NCI-H187 (cell line): ENCODE measurements around the gene TMPRSS11A.

Experiments
- DNase-seq, 2 experiments: peaks; one replicate each; lab custom pipeline; 2025; lab: John Stamatoyannopoulos, UW

Gene TMPRSS11A, protein sequence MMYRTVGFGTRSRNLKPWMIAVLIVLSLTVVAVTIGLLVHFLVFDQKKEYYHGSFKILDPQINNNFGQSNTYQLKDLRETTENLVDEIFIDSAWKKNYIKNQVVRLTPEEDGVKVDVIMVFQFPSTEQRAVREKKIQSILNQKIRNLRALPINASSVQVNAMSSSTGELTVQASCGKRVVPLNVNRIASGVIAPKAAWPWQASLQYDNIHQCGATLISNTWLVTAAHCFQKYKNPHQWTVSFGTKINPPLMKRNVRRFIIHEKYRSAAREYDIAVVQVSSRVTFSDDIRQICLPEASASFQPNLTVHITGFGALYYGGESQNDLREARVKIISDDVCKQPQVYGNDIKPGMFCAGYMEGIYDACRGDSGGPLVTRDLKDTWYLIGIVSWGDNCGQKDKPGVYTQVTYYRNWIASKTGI

DNA sequence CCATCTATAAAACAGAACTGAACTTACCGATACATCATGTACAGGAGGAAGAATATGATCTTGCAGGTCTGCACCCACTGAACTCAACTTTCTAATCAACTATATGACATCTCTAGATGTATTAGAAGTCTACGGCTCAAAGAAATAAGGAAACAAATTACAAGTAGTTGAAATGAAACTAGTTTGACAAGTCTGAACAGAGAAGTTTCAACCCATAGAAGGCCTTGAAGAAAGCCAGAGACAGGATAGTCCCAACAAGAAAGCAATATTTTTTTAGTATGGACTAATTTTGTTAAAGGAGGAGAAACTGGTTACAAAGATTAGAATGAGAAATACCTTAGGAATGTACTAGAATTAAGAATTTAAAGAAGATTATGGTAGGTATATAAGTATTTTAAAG lies at the start of gene TMPRSS11A:
Gene TMPRSS11A (minus strand): TSS at position 138 of the 400 bp plus-strand sequence. CDS start 100 bp downstream, at position 38.
- no peak for DNase-seq

- no peak for DNase-seq
These were observed 48.4 kb upstream of the TMPRSS11A start for GRCh38 chr4:68011684-68012083.

GRCh38 chr4:68002906-68003305 lies 39.6 kb upstream of the TMPRSS11A start:
- no peak for DNase-seq

GRCh38 chr4:67996127-67996526 lies 32.8 kb upstream of the TMPRSS11A start:
- DNase-seq, result no peak

DNA sequence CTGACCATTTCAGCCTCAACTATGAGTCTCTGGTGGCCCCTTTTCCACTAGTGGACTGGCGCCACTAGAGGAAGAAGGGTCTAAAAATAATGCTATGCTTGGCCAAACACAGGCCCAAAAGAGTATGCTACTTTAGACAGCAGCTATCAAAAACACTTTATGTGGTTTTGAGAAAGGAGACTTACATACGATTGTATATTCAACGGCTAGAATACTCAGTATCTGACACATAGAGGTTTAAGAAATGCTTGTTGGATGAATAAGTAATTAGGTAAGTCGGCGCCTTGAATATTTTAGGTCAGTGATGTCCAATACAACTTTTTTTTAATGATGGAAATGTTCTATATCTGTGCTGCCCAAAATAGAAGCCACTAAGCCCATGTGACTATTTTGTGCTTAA lies 25.7 kb upstream of the TMPRSS11A start:
- DNase-seq, result no peak

DNA sequence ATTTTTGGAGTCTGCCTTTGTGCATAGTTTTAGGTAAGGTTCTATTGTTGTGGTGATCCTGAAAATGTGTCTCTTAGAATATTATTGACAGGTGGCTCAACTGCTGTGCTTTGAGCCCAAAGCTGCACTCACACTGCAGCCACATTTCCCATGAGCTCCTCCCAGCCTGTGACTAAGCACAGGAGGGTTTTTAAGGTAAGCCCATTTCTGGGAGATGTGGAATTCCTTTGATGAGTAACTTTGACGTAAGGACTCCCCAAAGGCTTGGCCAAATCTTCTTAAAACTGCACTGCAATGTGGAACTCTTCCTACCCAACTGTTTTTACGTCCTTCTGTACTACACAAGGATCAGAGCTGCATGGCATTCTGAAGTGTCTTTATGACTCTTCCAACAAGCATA lies 20.0 kb upstream of the TMPRSS11A start:
- no peak for DNase-seq

DNA sequence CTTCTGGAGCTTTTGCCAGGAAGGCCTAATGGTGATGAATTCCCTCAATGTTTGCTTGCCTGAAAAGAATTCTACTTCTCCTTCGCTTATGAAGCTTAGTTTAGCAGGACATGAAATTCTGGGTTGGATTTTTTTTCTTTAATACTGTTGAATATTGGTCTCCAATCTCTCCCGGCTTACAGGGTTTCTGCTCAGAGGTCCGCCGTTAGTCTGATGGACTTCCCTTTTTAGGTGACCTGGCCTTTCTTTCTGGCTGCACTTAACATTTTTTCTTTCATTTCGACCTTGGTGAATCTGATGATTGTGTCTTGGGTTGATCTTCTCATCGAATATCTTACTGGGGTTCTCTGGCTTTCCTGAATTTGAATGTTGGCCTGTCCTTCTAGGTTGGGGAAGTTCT lies 17.2 kb upstream of the TMPRSS11A start:
- DNase-seq, result no peak

GRCh38 chr4:67973608-67974007 lies 10.3 kb upstream of the TMPRSS11A start:
- no peak for DNase-seq

DNA sequence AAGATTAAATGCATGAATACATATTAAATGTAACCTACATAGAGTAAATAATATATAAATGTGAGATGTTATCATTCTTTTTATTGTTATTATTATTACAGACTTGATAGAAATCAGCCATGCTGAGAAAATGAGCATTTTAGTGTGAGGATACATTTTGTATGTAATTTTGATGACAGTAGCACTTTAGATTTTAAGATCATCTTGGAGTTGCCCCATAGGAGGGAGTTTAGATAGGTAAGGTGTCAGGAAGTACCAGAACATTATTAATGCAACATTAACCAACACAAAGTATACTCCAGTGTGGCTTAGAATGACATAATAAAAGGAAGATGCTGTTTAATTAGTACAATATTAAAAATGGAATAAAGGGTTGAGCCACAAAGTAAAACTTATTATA lies 8.4 kb downstream of the TMPRSS11A start:
- no peak for DNase-seq

GRCh38 chr4:67941074-67941473 lies 22.2 kb downstream of the TMPRSS11A start:
- DNase-seq, result no peak

GRCh38 chr4:67940506-67940905 lies 22.8 kb downstream of the TMPRSS11A start:
- no peak for DNase-seq

GRCh38 chr4:67939195-67939594 lies 24.1 kb downstream of the TMPRSS11A start:
- DNase-seq, result no peak

GRCh38 chr4:67935888-67936287 lies 27.4 kb downstream of the TMPRSS11A start:
- DNase-seq, result no peak

- DNase-seq, result peak in 1 of 2 experiments; percentile 3
These were observed 28.7 kb downstream of the TMPRSS11A start for GRCh38 chr4:67934628-67935027.

DNA sequence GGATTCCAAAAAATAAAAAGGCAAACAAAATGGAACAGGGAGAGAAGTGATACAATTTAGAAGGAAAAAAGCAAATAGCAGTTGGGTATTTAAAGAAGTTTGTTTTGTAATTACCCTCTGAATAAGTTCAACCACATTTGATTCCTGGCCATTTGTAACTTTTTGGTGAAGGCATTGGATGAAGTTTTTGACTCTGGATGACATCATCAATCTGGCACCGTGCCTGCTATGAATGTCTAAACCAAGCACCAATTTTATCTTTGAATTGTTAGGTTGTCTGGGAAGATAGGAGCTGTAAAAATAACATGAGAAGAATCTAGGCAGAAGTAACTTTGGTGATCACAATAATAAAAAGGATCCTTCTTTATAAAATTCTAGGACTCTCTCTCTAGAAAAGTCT lies 29.5 kb downstream of the TMPRSS11A start:
- DNase-seq, result no peak

- no peak for DNase-seq
These were observed 30.3 kb downstream of the TMPRSS11A start for GRCh38 chr4:67933038-67933437.

DNA sequence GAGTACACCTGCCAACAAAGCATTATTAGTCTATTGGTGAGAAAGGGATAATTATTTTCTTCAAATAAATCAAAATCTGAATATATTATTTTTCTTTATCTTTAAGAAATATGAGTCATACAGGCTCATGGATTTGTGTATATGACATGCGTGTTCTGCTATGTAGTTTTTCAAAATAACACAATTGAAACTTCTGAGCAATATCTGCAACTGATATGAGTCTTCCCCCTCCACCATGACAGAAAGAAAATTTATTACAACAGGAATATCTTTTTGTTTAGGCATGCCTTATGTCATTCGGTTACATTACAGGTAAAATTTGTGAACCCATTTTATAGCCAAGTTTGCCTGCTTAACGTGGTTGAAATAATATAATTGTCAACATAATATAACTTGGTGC lies 32.0 kb downstream of the TMPRSS11A start:
- DNase-seq, result no peak

DNA sequence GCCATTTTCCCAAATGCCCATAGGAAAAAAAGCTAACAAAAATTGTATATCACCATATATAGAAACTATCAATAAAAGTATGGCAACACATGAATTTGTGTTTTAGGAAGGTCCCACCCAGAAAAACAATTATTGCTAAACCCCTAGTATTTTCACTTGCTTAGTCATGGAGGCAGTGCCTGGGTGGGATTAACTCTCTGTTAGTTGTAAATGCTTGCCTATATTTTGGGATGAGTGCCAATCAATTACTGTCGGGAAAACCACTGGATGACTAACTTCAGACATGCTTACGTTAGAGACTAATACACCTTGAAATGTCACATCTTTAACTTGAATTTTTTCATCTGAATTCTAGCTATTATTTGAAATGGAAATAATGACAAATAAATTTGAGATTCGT lies 33.9 kb downstream of the TMPRSS11A start:
- DNase-seq, result no peak

DNA sequence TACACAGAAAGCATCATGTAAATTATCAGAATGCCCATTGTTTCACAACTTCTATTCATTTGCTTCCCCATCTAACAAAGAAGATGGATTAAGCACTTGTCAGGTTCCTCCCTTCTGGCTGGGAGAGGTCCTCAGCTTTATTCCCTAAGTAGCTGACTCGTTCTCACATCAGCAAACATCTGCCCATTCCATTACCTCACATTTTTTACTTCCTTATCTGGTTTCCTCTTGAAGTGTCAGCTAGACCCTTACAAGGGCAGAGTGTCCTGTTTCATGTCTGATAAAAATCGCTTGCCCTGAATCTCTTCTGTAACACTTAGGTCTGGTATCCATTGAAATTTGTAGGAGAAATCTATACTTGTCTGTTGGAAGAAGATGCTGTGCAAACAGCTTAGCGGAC lies 34.7 kb downstream of the TMPRSS11A start:
- DNase-seq, result no peak

- DNase-seq, result no peak
These were observed 36.0 kb downstream of the TMPRSS11A start for GRCh38 chr4:67927251-67927650.

DNA sequence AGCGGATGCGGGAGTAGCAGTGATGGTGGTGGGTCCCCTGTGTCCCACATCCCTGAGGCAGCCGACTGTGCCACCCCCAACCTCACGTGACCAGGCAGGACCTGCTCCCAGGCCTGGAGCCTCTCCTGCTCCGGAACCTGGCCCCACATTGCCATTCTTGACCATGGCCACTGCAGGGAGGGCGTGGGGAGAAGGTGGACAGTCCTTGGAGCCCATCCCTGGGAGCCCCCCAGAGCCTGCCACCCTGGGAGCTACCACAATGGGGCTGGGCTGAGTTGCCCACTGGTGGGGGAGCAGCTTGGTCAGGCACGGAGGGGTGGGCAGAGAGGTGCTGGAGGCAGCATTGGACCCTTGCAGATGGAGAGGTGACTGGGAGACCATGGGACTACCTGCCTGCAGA lies 36.8 kb downstream of the TMPRSS11A start:
- no peak for DNase-seq

- DNase-seq, result no peak
These were observed 40.6 kb downstream of the TMPRSS11A start for GRCh38 chr4:67922697-67923096.

DNA sequence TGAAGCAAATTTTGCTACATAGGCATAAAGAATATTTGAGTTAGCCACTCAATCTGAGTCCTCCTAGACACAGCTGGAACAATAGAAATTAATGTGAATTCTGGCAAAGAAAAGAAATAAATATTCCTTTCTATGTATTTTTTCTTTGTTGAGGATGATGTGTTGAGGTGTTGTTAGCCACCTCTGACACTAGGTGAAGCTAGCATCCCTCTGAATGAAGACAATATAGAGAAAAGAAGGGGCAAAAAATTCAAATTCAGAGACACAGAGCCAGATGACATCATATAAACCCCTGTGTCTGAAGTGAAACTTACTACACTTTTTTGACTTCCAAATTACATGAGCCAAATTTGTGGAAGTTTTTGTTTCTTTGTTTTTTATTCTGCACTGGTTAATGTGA lies 44.9 kb downstream of the TMPRSS11A start:
- no peak for DNase-seq

- no peak for DNase-seq
These were observed 47.8 kb downstream of the TMPRSS11A start for GRCh38 chr4:67915400-67915966.
